Stimulated activated CD4-positive, alpha-beta T cell treated with anti-CD3 and anti-CD28 coated beads, TNF-alpha, amount 100 ng/mL, for 24 hours (primary cell): ENCODE data around the gene ST3GAL5.

Experiments used
- DNase-seq, 3 experiments: peaks; one replicate each; pipeline ENCODE4 v3.0.0-alpha.2; 2020; ENCODE audit warnings: low read depth in 3 of 3

Gene ST3GAL5

DNA sequence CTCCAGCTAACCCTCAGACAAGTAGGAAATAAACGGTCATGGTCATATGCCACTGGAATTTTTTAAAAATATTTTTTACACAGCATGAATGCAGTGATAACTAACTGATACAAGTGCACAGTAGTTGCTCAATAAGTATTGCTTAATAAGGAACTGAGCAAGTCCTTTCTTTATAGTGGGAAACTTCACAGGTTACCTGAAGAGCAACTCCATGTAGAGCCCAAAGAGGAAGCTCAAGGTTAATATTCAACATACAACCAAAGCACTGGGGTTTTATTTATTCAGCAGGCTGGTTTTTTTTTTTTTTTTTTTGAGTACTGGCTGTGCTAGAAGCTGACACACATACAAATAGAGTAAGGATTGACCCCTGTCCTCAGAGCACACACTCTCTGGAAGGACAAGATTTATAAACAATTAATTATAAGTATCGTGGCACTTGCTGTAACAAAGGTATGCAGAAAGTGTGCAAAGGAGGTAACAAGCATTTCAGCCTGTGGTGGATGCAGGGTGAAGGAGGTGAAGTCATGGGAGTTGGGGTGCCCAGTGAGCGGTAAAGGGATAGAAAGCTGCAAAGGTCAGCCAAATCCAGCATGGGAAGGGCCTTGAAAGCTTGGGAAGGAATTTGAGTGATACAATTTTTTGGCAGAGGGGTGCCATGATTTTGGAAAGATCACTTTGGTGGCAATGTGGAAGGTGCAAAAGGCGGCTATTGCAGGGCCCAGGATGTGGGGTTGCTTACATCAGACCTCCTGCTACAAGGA, 82.3 kb downstream of the ST3GAL5 start:
- DNase-seq, result no peak

DNA sequence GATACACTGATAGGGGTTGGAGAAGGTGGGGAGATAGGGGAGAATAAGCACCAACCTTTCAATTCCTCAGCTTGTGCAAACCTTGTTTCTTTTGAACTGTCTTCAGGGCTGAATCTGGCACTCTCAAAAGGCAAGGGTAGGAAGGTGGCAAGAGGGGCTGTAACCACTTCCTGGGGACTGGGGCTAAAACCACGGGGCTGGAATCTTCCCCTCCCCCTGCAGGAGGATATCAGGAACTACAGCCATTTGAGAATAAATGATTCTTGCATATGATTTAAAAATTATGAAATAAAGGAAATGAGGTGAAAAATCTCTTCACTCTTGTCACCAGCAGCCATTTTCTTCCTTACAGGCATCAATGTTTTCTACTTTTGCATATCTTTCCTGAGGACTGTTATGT, 84.2 kb downstream of the ST3GAL5 start:
- DNase-seq, result peak in 1 of 3 experiments; percentile 11

DNA sequence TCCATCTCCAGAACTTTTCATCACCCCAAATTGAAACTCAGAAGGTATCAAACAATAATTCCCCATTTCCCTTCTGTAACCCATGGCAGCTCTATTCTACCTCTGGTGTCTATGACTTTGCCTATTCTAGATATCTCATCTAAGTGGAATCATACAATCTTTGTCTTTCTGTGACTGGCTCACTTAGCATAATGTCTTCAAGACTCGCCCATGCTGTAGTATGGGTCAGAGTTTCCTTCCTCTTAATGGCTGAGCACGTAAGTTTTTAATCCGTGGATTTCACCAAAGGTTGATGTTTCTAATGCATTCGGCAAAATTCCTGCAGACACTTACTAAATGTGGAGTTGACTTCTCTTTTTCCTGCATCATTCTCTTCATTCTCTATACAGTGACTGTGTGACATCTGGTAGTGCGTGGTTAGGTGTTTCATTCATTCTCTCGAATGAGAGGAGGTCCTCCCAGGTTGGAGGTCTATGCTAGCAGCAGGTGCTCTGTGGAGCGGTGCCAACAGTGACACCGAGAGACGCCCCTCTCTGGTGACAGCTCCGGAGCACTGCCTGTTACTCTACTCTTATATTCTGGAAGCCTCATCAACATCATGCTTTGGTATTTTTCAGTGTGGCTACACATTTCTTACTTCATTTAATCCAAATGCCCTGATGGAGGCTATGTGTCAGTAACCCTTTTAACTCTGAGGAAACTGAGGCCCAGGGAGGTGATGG, 84.9 kb downstream of the ST3GAL5 start:
- no peak for DNase-seq

DNA sequence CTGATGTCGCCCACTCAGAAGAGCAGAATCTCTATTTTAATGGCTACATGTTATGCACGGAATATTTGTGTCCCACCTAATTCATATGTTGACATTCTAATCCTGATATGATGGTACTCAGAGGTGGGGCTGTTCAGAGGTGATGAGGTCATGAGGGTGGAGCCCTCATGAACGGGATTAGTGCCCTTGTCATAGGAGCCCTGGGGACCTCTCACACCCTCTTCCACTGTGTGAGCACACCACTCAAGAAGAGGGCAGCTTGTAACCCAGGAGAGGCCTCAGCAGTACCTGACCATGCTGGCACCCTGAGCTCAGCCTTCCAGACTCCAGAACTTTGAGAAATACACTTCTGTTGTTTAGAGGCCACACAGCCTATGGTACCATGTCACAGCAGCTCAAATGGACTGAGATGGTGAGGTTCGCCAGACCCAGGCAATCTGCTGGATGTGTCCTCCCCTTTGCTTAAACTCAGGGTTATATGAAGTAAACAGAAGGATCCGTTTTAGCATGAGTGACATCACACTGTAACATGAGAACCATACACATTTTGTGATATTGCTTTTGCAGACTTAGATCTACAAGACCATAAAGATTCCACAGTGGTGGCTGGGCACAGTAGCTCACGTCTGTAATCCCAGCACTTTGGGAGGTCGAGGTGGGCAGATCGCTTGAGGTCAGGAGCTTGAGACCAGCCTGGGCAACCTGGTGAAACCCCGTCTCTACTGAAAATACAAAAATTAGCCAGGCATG, 86.3 kb downstream of the ST3GAL5 start:
- DNase-seq, result no peak

DNA sequence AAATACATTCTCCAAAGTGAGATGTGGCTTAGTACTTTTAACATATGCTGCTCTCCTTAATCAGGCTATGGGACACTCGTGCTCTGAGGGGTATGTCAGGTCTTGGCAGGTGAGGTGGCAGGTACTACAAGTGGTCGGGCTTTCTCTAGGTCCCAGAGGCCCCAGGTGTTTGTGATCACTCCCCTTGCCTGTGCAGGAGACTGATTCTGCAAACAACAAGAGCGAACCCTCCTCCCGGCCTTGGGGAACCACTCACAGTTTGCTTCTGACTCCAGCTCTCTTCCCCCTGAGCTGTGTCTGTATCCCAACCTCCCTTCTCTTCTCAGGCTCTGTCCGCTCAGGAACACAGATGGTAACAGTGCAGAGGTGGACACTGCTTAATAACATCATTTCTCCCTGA, 86.9 kb downstream of the ST3GAL5 start:
- DNase-seq, result no peak

DNA sequence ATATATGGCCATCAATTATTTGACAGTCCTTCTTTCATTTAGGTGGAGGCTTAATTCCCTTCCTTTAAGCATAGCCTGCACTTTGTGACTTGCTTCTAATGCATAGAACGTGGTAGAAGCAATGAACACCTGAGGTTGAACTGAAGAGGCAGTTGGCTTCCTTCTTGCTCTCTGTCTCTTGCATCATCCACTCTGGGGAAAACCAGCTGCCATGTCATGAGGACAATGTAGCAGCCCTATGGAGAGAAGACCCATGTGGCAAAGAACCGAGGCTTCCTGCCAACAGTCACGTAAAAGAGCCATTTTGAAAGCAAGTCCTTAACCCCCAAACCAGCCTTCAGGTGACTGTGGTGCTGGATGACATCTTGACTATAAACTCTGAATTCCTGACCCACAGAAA, 88.2 kb downstream of the ST3GAL5 start:
- DNase-seq, result no peak

DNA sequence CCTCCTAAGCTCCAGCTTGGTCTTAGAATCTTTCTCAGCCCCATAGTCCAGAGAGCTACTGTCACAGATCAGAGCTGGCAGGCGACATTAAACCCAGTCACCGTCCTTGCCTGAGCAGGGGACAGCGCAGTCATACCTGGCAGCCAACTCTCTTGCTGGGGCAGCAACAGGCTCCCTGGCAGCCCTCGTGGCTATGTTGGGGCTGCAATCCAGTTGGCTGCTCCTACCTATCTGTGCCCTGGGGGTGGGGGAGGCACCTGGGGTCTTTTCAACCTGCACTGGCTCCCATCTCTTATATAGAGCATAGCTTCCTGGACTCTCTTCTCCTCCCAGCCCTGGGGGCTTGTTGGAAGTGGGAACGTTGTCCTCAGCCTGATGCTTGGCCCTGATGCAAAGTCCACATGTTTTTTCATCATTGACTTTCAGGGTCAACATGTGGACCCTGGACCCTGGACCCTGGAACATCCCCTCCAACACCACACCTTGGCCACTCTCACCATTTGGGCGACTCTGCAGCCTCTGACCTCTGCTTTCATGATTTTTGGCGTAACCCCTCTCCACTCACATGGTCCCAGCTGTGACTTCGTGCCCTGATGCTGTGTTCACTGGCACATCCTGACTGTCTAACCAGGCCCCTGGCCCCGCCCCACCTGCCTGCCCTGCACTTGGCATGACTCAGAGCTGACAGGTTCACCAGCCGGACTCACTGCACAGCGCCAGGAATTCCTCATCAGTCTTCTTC, 89.4 kb downstream of the ST3GAL5 start:
- no peak for DNase-seq

DNA sequence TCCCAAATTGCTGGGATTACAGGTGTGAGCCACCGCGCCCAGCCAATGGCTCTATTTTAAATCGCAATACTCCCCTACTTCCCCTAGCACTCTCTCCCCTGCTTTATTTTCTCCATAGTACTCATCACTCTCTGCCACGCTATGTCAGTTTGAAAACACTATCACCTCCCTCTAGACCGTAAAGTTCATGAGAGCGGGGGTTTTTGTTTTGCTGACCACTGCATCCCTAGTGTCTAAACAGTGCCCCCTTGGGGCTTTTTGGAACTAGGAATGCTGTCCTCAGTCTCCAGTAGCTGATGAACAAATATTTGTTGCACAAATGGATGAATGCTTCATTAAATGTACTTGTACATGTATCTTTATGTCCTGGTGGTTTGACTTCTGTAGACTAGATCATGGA, 90.9 kb downstream of the ST3GAL5 start:
- DNase-seq, result no peak

DNA sequence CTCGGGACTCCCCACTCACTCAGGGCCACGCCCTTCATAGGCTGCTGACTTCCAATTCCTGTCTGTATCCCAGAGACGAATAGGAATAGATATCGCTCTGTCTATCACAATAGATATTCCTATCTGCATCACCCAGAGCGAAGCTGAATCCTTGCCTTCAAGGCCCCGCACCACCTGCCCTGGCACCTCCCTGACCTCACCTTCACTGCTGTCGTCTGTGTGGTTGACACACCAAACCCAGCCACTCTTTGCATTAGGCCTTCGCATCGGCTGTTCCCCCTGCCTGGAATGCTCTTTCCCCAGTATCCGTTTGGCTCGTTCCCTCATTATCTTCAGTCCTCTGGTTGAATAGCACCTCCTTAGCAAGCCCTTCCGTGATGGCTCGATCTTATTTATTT, 91.5 kb downstream of the ST3GAL5 start:
- no peak for DNase-seq

DNA sequence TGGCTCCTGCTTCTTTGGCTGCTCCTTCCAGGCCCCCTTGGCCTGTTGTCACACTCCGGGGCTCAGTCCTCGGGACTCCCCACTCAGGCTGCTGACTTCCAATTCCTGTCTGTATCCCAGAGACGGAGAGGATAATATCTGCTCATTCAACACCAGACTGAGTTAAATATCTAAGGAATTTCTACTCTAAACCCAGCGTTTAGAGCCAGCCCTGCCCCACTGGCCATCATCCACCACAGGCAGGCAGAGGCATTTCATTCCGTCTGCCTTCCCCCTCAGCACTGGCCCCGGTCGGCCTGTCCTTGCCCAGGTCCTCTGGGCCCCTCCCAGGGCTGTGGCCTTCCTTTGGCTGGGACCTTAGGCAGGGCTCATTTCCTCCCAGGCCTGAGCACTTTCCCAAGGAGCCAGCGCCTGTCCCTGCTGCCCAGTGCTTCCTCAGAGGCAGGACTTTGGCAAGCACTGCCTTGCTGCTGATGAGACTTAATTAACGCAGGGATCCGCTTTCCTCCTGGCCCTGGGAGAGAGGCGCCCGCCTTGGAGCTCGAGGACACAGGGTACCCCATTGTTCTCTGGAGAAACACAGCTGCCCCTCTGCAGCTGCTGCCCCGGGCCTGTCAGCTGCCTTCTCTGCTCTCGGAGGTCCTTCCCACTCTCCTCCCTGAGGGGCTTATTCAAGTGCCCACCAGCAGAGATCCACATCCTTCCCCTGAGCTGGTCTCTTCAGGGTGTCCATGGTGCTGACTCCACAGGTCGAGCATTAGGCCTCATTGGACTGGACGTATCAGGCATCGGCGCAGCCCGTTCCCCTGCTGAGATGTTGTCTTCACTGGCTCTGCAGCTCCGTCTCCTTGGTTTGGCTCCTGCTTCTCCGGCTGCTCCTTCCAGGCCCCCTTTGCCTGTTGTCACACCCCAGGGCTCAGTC, 92.2 kb downstream of the ST3GAL5 start:
- no peak for DNase-seq

DNA sequence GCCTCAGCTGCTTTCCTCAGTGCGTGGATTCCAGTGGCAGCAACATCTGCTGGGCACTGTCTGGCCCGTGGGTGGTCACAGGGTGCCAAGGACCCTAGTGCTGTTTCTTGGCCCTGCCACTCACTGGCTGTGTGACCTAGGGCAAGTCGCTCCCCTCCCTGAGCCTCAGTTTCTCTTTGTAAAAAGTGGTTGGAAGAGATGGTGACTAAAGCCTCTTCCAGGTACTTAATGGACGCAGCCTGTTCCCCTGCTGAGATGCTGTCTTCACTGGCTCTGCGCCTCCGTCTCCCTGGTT, 92.8 kb downstream of the ST3GAL5 start:
- no peak for DNase-seq

DNA sequence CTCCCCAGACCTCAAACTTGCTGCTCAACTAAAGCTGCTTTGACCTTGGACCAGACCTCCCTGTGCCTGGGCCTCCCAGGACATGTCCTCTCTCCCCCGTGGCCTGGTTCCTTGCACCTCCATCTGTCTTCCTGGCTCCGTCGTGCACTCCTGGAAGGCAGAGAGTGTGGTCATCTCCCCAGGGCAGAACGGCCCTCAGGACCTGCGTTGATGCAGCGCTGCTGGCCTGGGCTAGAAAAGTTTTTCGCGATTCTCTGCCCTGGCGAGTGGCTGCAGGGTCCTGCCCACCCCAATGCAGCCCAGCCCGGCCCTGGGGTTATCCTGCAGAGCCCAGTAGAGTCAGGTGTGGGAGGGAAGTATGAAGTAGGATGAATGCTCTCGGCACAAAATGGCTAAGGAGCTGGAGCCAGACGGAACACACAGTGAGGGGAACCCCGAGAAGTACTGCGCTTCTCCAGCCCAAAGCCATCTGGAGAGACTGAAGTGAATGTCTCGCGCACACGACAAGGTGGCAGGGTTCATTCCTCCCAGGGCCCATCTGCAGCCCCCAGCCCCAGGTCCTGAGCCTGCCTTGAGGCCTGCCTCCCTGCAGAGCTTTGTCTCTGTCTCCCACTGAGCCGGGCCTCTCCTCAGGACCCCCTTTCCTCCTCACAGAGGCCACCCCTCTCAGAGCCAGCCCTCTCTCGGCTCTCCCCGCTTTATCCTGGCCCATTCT, 93.3 kb downstream of the ST3GAL5 start:
- no peak for DNase-seq

DNA sequence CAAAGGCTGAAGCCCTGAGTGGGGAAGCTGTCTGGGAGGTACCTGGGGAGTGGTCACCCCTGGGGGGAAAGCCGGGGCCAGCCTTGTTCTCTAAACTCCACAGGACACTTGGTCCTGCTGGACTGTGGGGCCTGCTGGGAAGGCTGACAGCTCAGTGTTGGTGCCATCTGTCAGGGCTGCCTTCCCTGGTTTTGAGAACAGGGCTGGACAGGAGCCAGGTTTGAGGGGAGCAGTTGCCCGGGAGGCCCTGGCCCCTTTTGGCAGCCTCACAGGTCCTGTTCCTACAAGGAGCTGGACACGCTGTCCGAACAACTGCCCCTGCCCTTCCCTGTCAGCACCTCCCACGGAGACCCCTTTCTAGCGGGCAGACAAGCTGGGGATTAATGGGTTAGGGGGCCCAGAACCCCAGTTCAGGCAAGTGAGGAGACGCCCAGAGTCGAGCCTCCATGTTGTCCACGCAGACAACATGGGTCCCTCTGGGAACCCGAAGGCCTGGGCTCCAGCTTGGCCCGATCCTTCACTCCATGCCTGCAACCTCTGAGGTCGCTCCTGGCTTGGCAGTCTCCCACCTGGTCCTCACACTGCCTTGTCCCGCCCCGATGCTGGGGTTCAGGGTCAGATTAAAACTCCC, 94.2 kb downstream of the ST3GAL5 start:
- DNase-seq, result no peak

DNA sequence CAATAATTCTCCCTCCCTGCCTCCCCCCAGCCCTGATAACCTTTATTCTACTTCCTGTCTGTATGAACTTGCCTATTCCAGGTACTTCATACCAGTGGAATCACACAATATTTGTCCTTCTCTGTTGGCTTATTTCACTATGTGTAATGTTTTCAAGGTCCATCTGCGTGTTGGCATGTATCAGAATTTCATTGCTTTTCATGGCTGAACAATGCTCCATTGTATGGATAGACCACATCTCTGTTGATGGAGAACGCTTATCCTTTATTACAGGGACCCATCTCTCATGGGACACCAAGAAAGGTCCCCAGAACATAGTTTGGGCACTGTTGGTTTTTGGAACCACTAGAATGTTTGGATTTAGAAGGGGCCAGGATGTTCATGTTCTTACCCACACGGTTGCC, 94.8 kb downstream of the ST3GAL5 start:
- no peak for DNase-seq

DNA sequence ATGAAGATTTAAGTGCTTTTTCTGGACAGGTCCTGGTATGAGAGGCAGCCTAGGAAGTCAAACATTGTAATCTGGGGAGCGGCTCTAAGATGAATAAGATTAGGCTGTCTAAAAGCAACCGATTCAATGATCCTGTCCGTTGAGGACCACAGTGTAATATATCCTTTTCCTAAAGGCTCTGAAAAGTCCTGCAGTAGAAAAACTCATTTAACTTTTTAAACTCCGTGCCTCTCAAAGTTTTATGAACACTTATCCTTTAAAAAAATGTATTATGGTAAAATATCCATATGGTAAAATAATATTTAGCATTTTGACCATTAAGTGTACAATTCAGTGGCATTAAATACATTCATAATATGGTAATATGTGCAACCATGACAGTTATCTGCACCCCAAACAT, 95.2 kb downstream of the ST3GAL5 start:
- DNase-seq, result no peak

DNA sequence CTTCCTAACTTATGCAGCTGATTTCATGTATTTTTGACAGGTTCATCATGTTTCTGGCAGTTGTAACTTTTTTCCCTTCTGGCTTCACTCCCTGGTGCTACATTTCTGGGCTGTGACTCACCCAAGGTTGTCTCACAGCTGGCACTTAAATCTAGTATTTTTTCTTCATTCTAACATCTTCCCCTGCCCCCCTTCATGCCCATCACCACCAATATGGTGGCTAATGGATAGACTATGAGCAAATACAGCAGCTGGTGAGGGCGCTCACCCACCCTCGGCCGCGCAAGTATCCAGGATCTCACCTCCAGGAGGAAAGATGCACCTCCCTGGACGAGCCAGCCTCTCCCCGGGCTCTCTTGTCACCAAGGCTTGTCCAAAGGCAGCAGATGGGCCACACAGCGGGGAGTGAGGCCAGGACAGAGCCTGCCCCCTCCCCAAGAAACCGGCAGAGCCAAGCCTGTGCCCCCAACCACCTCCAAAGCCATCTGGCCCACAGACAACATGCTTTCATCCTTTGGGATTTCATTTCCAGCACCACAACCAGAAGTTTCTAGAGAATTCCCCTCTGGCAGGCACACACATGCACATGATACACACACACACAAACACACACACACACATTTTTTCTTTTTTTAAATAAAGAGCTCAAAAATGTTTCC, 95.9 kb downstream of the ST3GAL5 start:
- no peak for DNase-seq

DNA sequence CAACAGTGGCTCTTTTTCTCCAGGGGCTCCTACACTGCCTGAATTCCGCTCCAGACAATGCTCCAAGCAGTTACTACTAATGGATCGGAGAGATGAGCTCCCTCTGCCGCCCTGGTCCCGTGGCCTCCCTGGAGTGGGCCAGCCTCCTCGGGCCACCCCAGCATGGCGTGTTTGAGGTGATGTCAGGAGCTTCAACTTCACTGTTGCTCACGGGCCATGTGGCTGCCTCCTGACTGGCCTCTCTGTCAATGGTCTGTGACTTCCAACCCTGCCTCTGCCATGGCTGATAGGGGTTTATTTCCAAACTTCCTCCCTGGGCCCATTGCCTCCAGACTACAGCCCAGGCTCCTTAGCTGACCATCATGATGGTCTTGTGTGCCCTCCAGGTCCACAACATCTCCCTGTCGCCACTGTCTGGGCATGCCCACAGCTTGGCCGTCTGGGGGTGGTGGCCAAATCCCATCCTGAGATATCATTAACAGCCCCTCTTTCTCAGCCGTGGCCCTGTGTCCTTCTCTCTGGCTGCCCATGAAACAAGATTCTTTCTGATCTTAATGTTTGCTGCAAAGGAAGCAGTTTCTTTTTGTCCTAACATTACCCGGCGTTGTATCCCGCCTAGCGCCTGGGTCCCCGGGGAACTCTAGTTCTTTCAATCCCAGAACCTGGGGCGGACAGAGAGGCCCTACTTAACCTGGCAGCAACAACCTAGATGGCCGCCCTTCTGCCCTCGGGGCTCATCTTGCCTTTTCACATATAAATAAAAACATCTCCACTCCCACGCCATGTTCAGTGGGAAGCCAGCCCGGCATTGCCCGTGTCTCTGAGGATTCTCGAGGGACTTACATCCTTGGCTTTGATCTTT, 96.9 kb downstream of the ST3GAL5 start:
- DNase-seq, result no peak

DNA sequence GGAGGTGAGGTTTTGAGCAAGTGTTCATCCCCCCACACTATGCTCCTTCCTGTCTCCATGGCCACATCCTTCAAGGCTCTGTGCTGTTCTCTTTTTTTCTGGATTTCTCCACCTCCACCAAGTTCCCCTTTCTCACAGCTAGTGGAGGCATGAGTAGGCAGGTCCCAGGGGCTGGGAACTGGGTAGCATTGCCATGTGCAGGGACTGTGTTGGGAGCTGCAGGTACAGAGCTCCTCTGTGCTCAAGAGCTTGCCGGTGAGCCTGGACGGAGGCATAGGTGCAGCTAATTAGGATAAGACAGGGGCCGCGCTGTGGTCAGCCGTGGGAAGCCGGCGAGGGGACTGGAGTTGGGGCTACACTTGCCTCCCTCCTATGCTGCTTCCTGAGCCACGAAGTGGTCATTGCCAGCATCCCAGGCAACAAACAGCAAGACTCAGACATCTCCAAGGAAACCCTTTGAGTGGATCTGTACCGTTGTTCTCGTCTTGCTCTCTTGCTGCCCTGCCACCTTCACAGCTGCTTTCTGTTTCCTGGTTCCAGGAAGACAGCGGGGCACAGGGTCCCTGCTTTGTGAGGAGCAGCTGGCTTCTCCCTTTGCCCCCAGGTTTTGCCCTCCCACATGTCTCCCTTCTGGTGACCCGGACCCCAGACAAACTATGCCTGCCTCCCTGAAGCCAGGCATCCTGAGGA, 98.1 kb downstream of the ST3GAL5 start:
- no peak for DNase-seq
